Stimulated activated CD8-positive, alpha-beta memory T cell treated with anti-CD3 and anti-CD28 coated beads, Interleukin-2, amount 100 ng/mL, for 1 hour (primary cell): ENCODE data around the gene PTGER2.

ENCODE experiments used
- DNase-seq, 2 donors: peaks; one replicate each; pipeline ENCODE4 v3.0.0-alpha.2; 2020; ENCODE audit warnings: low read depth in 2 of 2

The PTGER2 gene

GRCh38 chr14:52313903-52314594, at the start of gene PTGER2:
TSS of gene PTGER2 (plus strand) at chr14:52314312. CDS start at chr14:52314549, 237 bp downstream.
- DNase-seq: peak; percentile 65 to 71

- DNase-seq: no peak
Measured at GRCh38 chr14:52265253-52265652, 48.9 kb upstream of the PTGER2 start.

- DNase-seq: no peak
Measured at GRCh38 chr14:52266179-52266578, 47.9 kb upstream of the PTGER2 start.

- DNase-seq: no peak
Measured at GRCh38 chr14:52266782-52267181, 47.3 kb upstream of the PTGER2 start.

- DNase-seq: peak; percentile 24 to 35
Measured at GRCh38 chr14:52267501-52268278, 46.4 kb upstream of the PTGER2 start, which contains the start of gene PTGDR. TSS of gene PTGDR (plus strand) at chr14:52267698. CDS start at chr14:52267815, 117 bp downstream.

- no peak for DNase-seq
Measured at GRCh38 chr14:52268279-52269061, 45.6 kb upstream of the PTGER2 start.

- DNase-seq: no peak
Measured at GRCh38 chr14:52269100-52269499, 45.0 kb upstream of the PTGER2 start.

GRCh38 chr14:52269982-52270381, 44.1 kb upstream of the PTGER2 start:
- DNase-seq: no peak

- no peak for DNase-seq
Measured at GRCh38 chr14:52271538-52271937, 42.6 kb upstream of the PTGER2 start.

- DNase-seq: no peak
Measured at GRCh38 chr14:52272375-52272774, 41.7 kb upstream of the PTGER2 start.

GRCh38 chr14:52275372-52275771, 38.7 kb upstream of the PTGER2 start:
- no peak for DNase-seq

- no peak for DNase-seq
Measured at GRCh38 chr14:52277552-52277951, 36.6 kb upstream of the PTGER2 start.

- no peak for DNase-seq
Measured at GRCh38 chr14:52279408-52279807, 34.7 kb upstream of the PTGER2 start.

GRCh38 chr14:52283099-52283498, 31.0 kb upstream of the PTGER2 start:
- DNase-seq: no peak

- DNase-seq: no peak
Measured at GRCh38 chr14:52286661-52287649, 27.2 kb upstream of the PTGER2 start.

GRCh38 chr14:52296378-52296777, 17.7 kb upstream of the PTGER2 start:
- DNase-seq: no peak

GRCh38 chr14:52298795-52299194, 15.3 kb upstream of the PTGER2 start:
- DNase-seq: no peak

- DNase-seq: no peak
Measured at GRCh38 chr14:52299692-52300278, 14.3 kb upstream of the PTGER2 start.

GRCh38 chr14:52303236-52303635, 10.9 kb upstream of the PTGER2 start:
- no peak for DNase-seq

- no peak for DNase-seq
Measured at GRCh38 chr14:52304248-52304904, 9.7 kb upstream of the PTGER2 start.
